ENCODE data around the gene MGAT4A. TPM values are rescaled to one million over a fixed set of nuclear protein-coding genes. Genes with fewer than 3 reads are reported as not detected.

MGAT4A gene
- total RNA-seq, 1 experiment from 2014 or later, result 23.0 TPM

DNA sequence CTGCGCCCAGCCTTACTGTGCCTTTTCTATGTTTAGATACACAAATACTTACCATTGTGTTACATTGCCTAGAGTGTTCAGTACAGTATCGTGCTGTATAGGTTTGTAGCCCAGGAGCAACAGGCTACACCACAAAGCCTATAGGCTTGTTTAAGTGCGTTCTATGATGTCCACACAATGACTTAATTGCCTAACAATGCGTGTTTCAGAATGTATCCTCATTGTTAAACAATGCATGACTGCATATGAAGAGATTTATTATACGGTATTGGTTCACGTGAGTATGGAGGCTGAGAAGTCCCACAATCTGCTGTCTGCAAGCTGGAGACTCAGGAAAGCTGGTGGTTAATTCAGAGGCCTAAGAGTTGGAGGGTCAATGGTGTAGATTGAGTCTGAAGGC is 46.1 kb upstream of the MGAT4A start:
- H3K27me3 Mint-ChIP-seq (ENCODE audit: unreplicated experiment), result peaks cover 9% of the 10 kb centered on the region
- no peak overlapping the region for H3K4me3 Mint-ChIP-seq (ENCODE audit: low read depth, unreplicated experiment)
- H3K27ac Mint-ChIP-seq (ENCODE audit: unreplicated experiment), result no peak overlapping the region
- CTCF ChIA-PET, result interaction anchor here (0.7 kb wide), 2 partner anchors 84 to 200 kb away, joined by 3 read pairs; no protein-coding TSS in a partner anchor
- no peak for DNase-seq
- H3K36me3 Mint-ChIP-seq (ENCODE audit: insufficient read depth, unreplicated experiment), result peaks cover 5% of the 10 kb centered on the region
- H3K4me1 Mint-ChIP-seq (ENCODE audit: low read depth, unreplicated experiment), result no peaks in the 10 kb centered on the region
- BruUV-seq (replicated peaks), result no TSS peak
- H3K9me3 Mint-ChIP-seq (ENCODE audit: low read depth, unreplicated experiment), result peaks cover 4% of the 10 kb centered on the region
- intact Hi-C loops (cut with micrococcal nuclease; ENCODE audit: unreplicated experiment), result no loop called here
- TF ChIP-seq CTCF (IDR thresholded peaks at IDR 0.05; ENCODE audit: unreplicated experiment), result no peak

- no TSS peak for BruUV-seq (replicated peaks)
- Mint-ChIP-seq H3K9me3 (ENCODE audit: low read depth, unreplicated experiment) (no peaks in the 10 kb centered on the region), H3K36me3 (ENCODE audit: insufficient read depth, unreplicated experiment) (peaks cover 5% of the 10 kb centered on the region), H3K4me1 (ENCODE audit: low read depth, unreplicated experiment) (peaks cover under 1% of the 10 kb centered on the region), H3K4me3 (ENCODE audit: low read depth, unreplicated experiment) (no peak overlapping the region), H3K27me3 (ENCODE audit: unreplicated experiment) (peaks cover 17% of the 10 kb centered on the region), H3K27ac (ENCODE audit: unreplicated experiment) (no peak overlapping the region)
- intact Hi-C loops (cut with micrococcal nuclease; ENCODE audit: unreplicated experiment), result no loop called here
- no peak for TF ChIP-seq CTCF (IDR thresholded peaks at IDR 0.05; ENCODE audit: unreplicated experiment)
- DNase-seq, result no peak
- CTCF ChIA-PET, result interaction anchor here (0.6 kb wide), 1 partner anchor 15 kb away, joined by 3 read pairs; no protein-coding TSS in a partner anchor
Measured at GRCh38 chr2:98776136-98776535, 45.2 kb upstream of the MGAT4A start.

DNA sequence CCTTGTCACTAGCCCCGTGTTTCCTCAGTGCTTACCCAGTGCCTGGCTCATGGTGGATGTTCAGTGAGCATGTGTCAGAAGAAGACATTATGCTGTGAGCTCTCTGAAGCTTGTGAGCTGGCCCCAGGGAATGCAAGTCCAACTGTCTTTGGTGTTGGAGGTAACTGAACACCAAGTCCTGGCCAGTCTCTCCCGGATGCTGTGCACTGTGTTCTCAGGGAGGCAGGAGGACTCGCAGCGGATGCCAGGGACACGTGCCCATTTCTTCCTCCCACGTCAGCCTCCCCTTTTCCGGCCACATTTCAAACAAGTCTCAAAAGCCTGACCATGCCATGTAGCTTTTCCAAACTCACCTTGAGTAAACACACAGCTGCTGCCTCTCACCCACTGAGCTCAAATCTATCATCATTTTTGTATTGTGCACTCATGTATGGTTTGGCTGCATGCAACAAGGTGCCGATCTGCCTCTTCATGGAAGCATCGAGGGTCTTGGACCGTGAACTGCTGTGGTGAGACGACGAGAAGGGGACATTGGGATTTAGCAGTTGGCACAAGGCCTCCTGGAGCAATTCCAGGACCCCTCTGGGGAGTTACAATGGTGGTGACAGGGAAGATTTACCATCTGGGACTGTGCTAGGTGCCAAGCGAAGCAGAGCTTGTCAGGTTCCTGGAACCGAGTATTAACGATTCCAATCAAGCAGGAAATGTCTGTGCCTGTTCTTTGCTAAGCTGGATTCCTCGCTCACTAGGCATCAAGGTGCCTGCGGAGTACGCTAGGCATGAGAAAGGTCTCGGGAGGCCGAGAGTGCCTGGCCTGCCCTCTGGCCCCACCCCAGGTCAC is 44.4 kb upstream of the MGAT4A start:
- peaks cover 5% of the 10 kb centered on the region for H3K36me3 Mint-ChIP-seq (ENCODE audit: insufficient read depth, unreplicated experiment)
- peaks cover 9% of the 10 kb centered on the region for H3K4me1 Mint-ChIP-seq (ENCODE audit: low read depth, unreplicated experiment)
- BruUV-seq (replicated peaks), result no TSS peak
- H3K9me3 Mint-ChIP-seq (ENCODE audit: low read depth, unreplicated experiment), result no peaks in the 10 kb centered on the region
- no peak overlapping the region for H3K4me3 Mint-ChIP-seq (ENCODE audit: low read depth, unreplicated experiment)
- no peak for TF ChIP-seq CTCF (IDR thresholded peaks at IDR 0.05; ENCODE audit: unreplicated experiment)
- intact Hi-C loops (cut with micrococcal nuclease; ENCODE audit: unreplicated experiment), result no loop called here
- DNase-seq, result no peak
- H3K27me3 Mint-ChIP-seq (ENCODE audit: unreplicated experiment), result peaks cover 21% of the 10 kb centered on the region
- H3K27ac Mint-ChIP-seq (ENCODE audit: unreplicated experiment), result no peak overlapping the region
- CTCF ChIA-PET, result no interaction called here

GRCh38 chr2:98773907-98774306 is 43.0 kb upstream of the MGAT4A start:
- CTCF ChIA-PET, result no interaction called here
- H3K27me3 Mint-ChIP-seq (ENCODE audit: unreplicated experiment), result peaks cover 21% of the 10 kb centered on the region

More at GRCh38 chr2:98773907-98774306, 43.0 kb upstream of the MGAT4A start:
- Mint-ChIP-seq H3K4me1 (ENCODE audit: low read depth, unreplicated experiment) (peaks cover 23% of the 10 kb centered on the region), H3K36me3 (ENCODE audit: insufficient read depth, unreplicated experiment) (no peaks in the 10 kb centered on the region), H3K27ac (ENCODE audit: unreplicated experiment) (no peak overlapping the region), H3K9me3 (ENCODE audit: low read depth, unreplicated experiment) (no peaks in the 10 kb centered on the region), H3K4me3 (ENCODE audit: low read depth, unreplicated experiment) (no peak overlapping the region)
- no TSS peak for BruUV-seq (replicated peaks)
- no peak for TF ChIP-seq CTCF (IDR thresholded peaks at IDR 0.05; ENCODE audit: unreplicated experiment)
- intact Hi-C loops (cut with micrococcal nuclease; ENCODE audit: unreplicated experiment), result no loop called here
- DNase-seq, result no peak

All from Calu3 (cell line).